ENCODE results near the gene BTLA. TPM values are rescaled to one million over a fixed set of nuclear protein-coding genes. Genes with fewer than 3 reads are reported as not detected.

The BTLA gene
- total and polyA plus RNA-seq, 10 of the 15 experiments (the other 5 are each of a cell fraction or from before 2014, with no cell fraction given), result 55.4 to 134 (median 84.2) TPM

DNA sequence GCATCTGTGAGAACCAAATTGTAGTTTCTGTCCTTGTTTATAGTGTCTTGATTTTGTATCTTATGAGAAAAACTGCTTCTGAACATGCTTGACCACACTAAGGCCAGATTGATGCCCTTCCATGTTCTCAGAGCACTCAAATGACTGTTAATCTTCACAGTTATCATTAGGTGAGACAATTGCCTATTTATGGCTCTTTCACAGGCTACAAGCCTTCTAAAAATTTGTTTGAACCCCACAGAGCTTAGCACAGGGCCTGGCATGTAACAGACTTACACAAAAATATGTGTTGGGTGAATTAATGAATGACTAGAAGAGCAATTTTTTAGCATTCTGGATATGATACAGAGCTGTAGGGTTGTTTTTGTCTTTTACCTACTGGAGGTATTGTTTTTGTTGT lies 43.1 kb downstream of the BTLA start:
- Histone ChIP-seq H4K20me1 (ENCODE audit: control insufficient read depth, insufficient read depth) (no peaks in the 10 kb centered on the region), H3K4me1 (ENCODE audit: control insufficient read depth, insufficient read depth, low read length) (peaks cover 17% of the 10 kb centered on the region), H3K4me3 (no peak overlapping the region), H3K27ac (ENCODE audit: control insufficient read depth, insufficient read depth) (peak overlapping the region; percentile 61), H3K9ac (ENCODE audit: control insufficient read depth, insufficient read depth, low read length) (no peak overlapping the region), H2AFZ (ENCODE audit: control insufficient read depth, low read depth, low read length) (no peak overlapping the region), H3K27me3 (replicated peaks in 1 of 2; ENCODE audit: control insufficient read depth in 2 of 2, insufficient read depth in 2 of 2, low read length in 1 of 2) (no peaks in the 10 kb centered on the region), H3K9me3 (replicated peaks; ENCODE audit: control insufficient read depth, insufficient read depth, low read length) (peaks cover 13% of the 10 kb centered on the region), H3K4me2 (ENCODE audit: control insufficient read depth, insufficient read depth) (no peak overlapping the region), H3K79me2 (ENCODE audit: control insufficient read depth, insufficient read depth, low read length) (peaks cover 13% of the 10 kb centered on the region), H3K36me3 (ENCODE audit: control insufficient read depth in 2 of 2, insufficient read depth in 2 of 2, low read length in 1 of 2) (no peaks in the 10 kb centered on the region)
- intact Hi-C loops (cut with micrococcal nuclease; ENCODE audit: unreplicated experiment) (no loop called here), in situ Hi-C loops (cut with MboI) (loop anchor here (5.0 kb wide), 1 partner anchor 344 kb away; no protein-coding TSS in a partner anchor)
- no TSS peak for BruUV-seq (replicated peaks)
- POLR2A ChIA-PET, result interaction anchor here (0.6 to 3.4 kb wide), 11 partner anchors 8 to 341 kb away, joined by 3 to 20 read pairs (median 3); partner anchors contain the start of genes BTLA and CD200
- SMC1A ChIA-PET (ENCODE audit: uncharacterized antibody, unreplicated experiment), result interaction anchor here (0.8 to 4.3 kb wide), 30 partner anchors 8 to 345 kb away, joined by 3 to 30 read pairs (median 5); partner anchors contain the start of genes CD200 and SLC9C1
- ATAC-seq (peak; percentile 46), DNase-seq (ENCODE audit: low read depth, low spot score) (no peak), FAIRE-seq (no peak)
- RAD21 ChIA-PET (ENCODE audit: unreplicated experiment), result interaction anchor here (0.9 to 5.5 kb wide), 18 partner anchors 8 to 563 kb away, joined by 3 to 33 read pairs (median 8); partner anchors contain the start of genes BTLA, CD200 and SLC9C1
- CTCF ChIA-PET, result interaction anchor here (0.8 to 3.6 kb wide), 15 partner anchors 9 to 341 kb away, joined by 3 to 18 read pairs (median 6); no protein-coding TSS in a partner anchor
- TF ChIP-seq BHLHE40 (IDR thresholded peaks at IDR 0.05; ENCODE audit: borderline replicate concordance in 1 of 2, low read depth in 2 of 2, low read length in 1 of 2) (no peak; a peak in 1 of 4 replicates), LARP7 (IDR thresholded peaks at IDR 0.05) (no peak), PAX8 (IDR thresholded peaks at IDR 0.05) (no peak), RBBP5 (conservative IDR thresholded peaks at IDR 0.05) (no peak), ZBED1 (IDR thresholded peaks at IDR 0.05; ENCODE audit: borderline replicate concordance) (peak; percentile 72; the same call in 1 of the 2 replicates), FOXK2 (IDR thresholded peaks at IDR 0.05) (no peak), TARDBP (IDR thresholded peaks at IDR 0.05; ENCODE audit: borderline replicate concordance) (no peak), CBX3 (IDR thresholded peaks at IDR 0.05; ENCODE audit: borderline replicate concordance, low read depth) (no peak), ATF7 (IDR thresholded peaks at IDR 0.05; ENCODE audit: low read depth) (peak; percentile 88), BRCA1 (IDR thresholded peaks at IDR 0.05; ENCODE audit: low read depth, low read length) (no peak), ZNF24 (IDR thresholded peaks at IDR 0.05) (peak; percentile 98), RAD21 (IDR thresholded peaks at IDR 0.05; ENCODE audit: insufficient read depth, low read depth, low read length) (peak; percentile 21; the same call in 1 of the 2 replicates), STAT3 (IDR thresholded peaks at IDR 0.05; ENCODE audit: low read depth, low read length) (no peak), ETV6 (conservative IDR thresholded peaks at IDR 0.05 in 1 of 2, IDR thresholded peaks at IDR 0.05 in 1 of 2; ENCODE audit: borderline replicate concordance in 1 of 2, low read depth in 1 of 2) (no peak; a peak in 1 of 4 replicates), NR2C1 (IDR thresholded peaks at IDR 0.05) (no peak), HDGF (IDR thresholded peaks at IDR 0.05) (no peak), NBN (IDR thresholded peaks at IDR 0.05) (peak; percentile 45; the same call in 1 of the 2 replicates), NFXL1 (IDR thresholded peaks at IDR 0.05; ENCODE audit: borderline replicate concordance) (no peak), NR2F1 (conservative IDR thresholded peaks at IDR 0.05) (peak; percentile 50), POLR2AphosphoS5 (IDR thresholded peaks at IDR 0.05; ENCODE audit: low read length) (no peak), BCL11A (IDR thresholded peaks at IDR 0.05; ENCODE audit: low read depth, low read length) (0 out of 2 replicates have a peak, but pooled peaks have one; percentile 13), PAX5 (IDR thresholded peaks at IDR 0.05; ENCODE audit: borderline replicate concordance, low read depth, low read length) (0 out of 2 replicates have a peak, but pooled peaks have one; percentile 27)
- TF ChIP-seq, protein P1, sequence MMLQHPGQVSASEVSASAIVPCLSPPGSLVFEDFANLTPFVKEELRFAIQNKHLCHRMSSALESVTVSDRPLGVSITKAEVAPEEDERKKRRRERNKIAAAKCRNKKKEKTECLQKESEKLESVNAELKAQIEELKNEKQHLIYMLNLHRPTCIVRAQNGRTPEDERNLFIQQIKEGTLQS (IDR thresholded peaks at IDR 0.05; ENCODE audit: borderline replicate concordance, extremely low read depth, low read depth, low read length), result no peak
- TF ChIP-seq, protein P2, sequence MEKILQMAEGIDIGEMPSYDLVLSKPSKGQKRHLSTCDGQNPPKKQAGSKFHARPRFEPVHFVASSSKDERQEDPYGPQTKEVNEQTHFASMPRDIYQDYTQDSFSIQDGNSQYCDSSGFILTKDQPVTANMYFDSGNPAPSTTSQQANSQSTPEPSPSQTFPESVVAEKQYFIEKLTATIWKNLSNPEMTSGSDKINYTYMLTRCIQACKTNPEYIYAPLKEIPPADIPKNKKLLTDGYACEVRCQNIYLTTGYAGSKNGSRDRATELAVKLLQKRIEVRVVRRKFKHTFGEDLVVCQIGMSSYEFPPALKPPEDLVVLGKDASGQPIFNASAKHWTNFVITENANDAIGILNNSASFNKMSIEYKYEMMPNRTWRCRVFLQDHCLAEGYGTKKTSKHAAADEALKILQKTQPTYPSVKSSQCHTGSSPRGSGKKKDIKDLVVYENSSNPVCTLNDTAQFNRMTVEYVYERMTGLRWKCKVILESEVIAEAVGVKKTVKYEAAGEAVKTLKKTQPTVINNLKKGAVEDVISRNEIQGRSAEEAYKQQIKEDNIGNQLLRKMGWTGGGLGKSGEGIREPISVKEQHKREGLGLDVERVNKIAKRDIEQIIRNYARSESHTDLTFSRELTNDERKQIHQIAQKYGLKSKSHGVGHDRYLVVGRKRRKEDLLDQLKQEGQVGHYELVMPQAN (conservative IDR thresholded peaks at IDR 0.05), result no peak
- TF ChIP-seq, protein P3, sequence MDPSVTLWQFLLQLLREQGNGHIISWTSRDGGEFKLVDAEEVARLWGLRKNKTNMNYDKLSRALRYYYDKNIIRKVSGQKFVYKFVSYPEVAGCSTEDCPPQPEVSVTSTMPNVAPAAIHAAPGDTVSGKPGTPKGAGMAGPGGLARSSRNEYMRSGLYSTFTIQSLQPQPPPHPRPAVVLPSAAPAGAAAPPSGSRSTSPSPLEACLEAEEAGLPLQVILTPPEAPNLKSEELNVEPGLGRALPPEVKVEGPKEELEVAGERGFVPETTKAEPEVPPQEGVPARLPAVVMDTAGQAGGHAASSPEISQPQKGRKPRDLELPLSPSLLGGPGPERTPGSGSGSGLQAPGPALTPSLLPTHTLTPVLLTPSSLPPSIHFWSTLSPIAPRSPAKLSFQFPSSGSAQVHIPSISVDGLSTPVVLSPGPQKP (IDR thresholded peaks at IDR 0.05; ENCODE audit: low read depth, low read length), result no peak
